Activated CD8-positive, alpha-beta memory T cell treated with anti-CD3 and anti-CD28 coated beads, Interleukin-2, amount 10 ng/mL, durations not matched to agents 7 days and 5 days (primary cell): ENCODE results near the gene DEFB125. TPM values are rescaled to one million over a fixed set of nuclear protein-coding genes. Genes with fewer than 3 reads are reported as not detected.
"Not testable (repeated sequence)": the region's sequence is repeated elsewhere in the genome, so short reads cannot be mapped to it uniquely, and the experiment has no call there.

Experiments used
- ATAC-seq: fragments of 150-1000 bp; cut with Tn5 transposase; one replicate; pipeline ENCODE4 v1.10.0; 2021; ENCODE audit warnings: moderate library complexity
- CTCF ChIA-PET: fragments of 350-600 bp; sonication (Branson Sonifier 250); formaldehyde crosslinking; loops from one replicate; lab custom pipeline; 2021; ENCODE audit warnings: antibody characterized with exemption; lab: Charles Lee
- DNase-seq: peaks from one replicate; pipeline ENCODE4 v3.0.0-alpha.2; 2020
- H3K27ac Mint-ChIP-seq: one replicate; pipeline ENCODE4 v1.8.0; 2021; ENCODE audit warnings: mild to moderate bottlenecking, mixed read lengths
- H3K27me3 Mint-ChIP-seq: one replicate; pipeline ENCODE4 v1.8.0; 2021; ENCODE audit warnings: mixed read lengths
- H3K36me3 Mint-ChIP-seq: one replicate; pipeline ENCODE4 v1.8.0; 2021; ENCODE audit warnings: mild to moderate bottlenecking, mixed read lengths
- H3K4me1 Mint-ChIP-seq: one replicate; pipeline ENCODE4 v1.8.0; 2021; ENCODE audit warnings: mixed read lengths
- H3K4me3 Mint-ChIP-seq: one replicate; pipeline ENCODE4 v1.8.0; 2021; ENCODE audit warnings: mild to moderate bottlenecking, moderate library complexity, mixed read lengths
- H3K9me3 Mint-ChIP-seq: one replicate; pipeline ENCODE4 v1.8.0; 2022; ENCODE audit warnings: low read depth, mixed read lengths
- total RNA-seq, 2 experiments: library from RNA; stranded (reverse); gene quantifications; one replicate each; pipeline ENCODE4 v1.2.3, GENCODE V29; 2021

DEFB125 gene
- total RNA-seq, 2 experiments from 2014 or later = not detected

DNA sequence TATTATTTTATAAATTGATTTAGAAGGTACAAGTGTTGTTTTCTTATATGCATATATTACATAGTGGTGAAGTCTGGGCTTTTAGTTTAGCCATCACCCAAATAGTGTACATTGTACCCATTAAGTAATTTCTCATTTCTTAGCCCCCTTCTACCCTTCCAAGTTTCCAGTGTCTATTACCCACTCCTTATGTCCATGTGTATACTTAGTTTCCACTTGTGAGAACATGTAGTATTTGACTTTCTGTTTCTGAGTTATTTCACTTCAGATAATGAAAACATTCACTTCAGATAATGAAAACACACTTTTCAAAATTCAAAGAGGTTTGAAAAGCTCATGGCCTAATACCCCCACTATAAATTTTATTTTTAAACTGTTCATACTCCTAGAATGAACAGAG is 14.5 kb downstream of the DEFB125 start:
- DNase-seq (no peak), ATAC-seq (no peak)
- H3K27ac Mint-ChIP-seq = no peak overlapping the region
- no peaks in the 10 kb centered on the region for H3K36me3 Mint-ChIP-seq
- H3K4me1 Mint-ChIP-seq = no peaks in the 10 kb centered on the region
- CTCF ChIA-PET = no interaction called here
- H3K27me3 Mint-ChIP-seq = peaks cover 48% of the 10 kb centered on the region
- H3K9me3 Mint-ChIP-seq = peaks cover 2% of the 10 kb centered on the region
- no peak overlapping the region for H3K4me3 Mint-ChIP-seq

DNA sequence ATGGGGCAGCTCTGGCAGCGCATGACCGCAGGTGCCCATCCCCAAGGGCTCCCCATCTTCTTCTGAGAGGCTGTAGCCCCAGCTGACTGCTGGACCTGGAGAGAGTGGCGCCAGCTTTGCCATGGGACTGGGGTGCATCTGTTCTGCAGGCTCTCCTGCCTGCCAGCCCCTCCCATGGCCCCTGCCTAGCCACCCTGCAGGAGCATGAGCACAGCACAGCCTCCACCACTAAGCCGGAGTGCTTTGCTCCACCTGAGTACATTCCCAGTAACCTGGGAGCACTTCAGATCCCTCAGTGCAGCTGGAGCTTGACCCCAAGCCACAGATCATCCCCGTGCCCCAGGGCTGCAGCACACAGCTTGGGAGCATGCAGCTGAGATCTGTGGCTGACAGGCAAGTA is 16.0 kb downstream of the DEFB125 start:
- no peaks in the 10 kb centered on the region for H3K4me1 Mint-ChIP-seq
- no peak overlapping the region for H3K4me3 Mint-ChIP-seq
- CTCF ChIA-PET = no interaction called here
- no peak for DNase-seq
- ATAC-seq = no peak
- H3K36me3 Mint-ChIP-seq = no peaks in the 10 kb centered on the region
- H3K27ac Mint-ChIP-seq = no peak overlapping the region
- peaks cover 59% of the 10 kb centered on the region for H3K27me3 Mint-ChIP-seq
- H3K9me3 Mint-ChIP-seq = no peaks in the 10 kb centered on the region

DNA sequence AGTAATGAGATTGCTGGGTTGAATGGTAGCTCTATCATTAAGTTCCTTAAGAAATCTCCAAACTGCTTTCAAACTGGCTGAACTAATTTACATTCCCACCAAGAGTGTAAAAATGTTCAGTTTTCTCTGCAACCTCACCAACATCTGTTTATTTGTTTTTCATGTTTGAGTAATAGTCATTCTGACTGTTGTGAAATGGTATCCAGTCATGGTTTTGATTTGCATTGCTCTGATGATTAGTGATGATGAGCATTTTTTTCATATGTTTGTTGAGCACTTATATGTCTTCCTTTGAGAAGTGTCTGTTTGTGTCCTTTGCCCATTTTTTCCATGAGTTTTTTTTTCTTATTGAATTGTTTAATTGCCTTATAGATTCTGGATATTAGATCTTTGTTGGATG is 24.9 kb downstream of the DEFB125 start:
- Mint-ChIP-seq H3K4me3 (no peak overlapping the region), H3K36me3 (no peaks in the 10 kb centered on the region), H3K27me3 (peaks cover 36% of the 10 kb centered on the region), H3K9me3 (no peaks in the 10 kb centered on the region), H3K4me1 (no peaks in the 10 kb centered on the region), H3K27ac (no peak overlapping the region)
- DNase-seq (no peak), ATAC-seq (no peak)
- CTCF ChIA-PET = no interaction called here

DNA sequence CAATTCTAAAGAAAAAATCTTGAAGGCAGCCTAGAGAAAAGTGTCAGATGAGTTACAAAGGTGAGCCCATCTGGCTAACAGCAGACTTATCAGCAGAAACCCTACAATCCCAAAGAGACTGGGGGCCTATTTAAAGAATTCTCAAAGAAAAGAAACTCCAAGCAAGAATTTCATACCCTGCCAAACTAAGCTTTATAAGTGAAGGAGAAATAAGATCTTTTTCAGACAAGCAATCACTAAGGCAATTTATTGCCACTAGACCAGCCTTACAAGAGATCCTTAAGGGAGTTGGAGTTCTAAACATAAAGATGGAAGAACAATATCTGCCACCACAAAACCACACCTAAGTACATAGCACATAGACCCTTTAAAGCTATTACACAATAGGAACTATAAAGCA is 30.0 kb downstream of the DEFB125 start:
- H3K27me3 Mint-ChIP-seq = peaks cover 34% of the 10 kb centered on the region
- ATAC-seq (no peak), DNase-seq (no peak)
- no peak overlapping the region for H3K27ac Mint-ChIP-seq
- no peaks in the 10 kb centered on the region for H3K4me1 Mint-ChIP-seq
- H3K4me3 Mint-ChIP-seq = no peak overlapping the region
- no peaks in the 10 kb centered on the region for H3K36me3 Mint-ChIP-seq
- CTCF ChIA-PET = no interaction called here
- H3K9me3 Mint-ChIP-seq = no peaks in the 10 kb centered on the region

DNA sequence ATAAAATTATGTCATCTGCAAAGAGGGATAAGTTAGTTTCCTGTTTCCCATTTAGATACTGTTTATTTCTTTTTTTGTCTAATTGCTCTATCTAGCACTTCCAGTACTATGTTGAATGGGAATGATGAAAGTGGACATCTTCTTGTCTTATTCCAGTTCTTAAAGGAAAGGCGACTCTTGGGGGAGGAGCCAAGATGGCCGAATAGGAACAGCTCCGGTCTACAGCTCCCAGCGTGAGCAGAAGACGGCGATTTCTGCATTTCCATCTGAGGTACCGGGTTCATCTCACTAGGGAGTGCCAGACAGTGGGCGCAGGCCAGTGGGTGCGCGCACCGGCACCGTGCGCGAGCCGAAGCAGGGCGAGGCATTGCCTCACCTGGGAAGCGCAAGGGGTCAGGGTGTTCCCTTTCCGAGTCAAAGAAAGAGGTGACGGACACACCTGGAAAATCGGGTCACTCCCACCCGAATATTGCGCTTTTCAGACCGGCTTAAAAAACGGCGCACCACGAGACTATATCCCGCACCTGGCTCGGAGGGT is 42.4 kb downstream of the DEFB125 start:
- CTCF ChIA-PET, H3K36me3 Mint-ChIP-seq, H3K4me3 Mint-ChIP-seq, ATAC-seq, H3K4me1 Mint-ChIP-seq, DNase-seq, H3K27ac Mint-ChIP-seq, H3K9me3 Mint-ChIP-seq: not testable (repeated sequence)
- peaks cover 16% of the 10 kb centered on the region for H3K27me3 Mint-ChIP-seq

DNA sequence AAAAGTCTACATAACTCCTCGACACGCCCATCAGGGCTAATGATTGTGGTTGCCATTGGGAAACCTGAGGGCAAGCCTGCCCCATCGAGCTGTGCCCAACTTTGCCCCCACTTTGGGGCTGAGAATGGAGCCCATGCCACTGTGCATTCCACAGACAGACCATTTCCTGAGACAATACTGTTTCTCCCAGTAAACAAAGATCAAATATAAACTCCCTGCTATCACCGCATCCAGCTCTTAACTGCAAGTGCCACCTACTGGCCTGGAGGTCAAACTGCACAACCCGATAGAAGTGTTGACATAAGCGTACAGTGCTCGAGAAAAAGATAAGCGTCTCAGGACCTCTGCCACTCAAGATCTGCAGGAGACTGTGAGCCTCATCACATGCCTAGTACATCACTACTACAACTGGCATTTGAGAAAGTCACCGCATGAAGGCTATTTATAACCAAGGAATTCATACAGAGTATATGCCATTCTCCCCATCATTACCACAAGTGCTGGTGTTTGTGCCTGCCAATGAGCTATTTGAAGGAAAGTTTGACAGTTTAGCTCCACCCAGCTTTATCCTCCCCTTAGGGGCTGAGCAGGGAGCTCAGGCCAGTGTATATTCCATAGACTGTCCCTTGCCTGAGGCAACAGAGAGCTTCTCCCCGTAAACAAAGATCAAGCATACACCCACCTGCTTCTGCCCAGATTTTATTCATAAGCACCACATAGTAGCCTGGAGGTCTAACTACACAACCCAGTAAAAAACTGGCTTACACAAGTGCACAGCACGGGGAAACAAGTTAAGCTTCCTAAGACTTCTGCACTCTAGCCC is 50.4 kb downstream of the DEFB125 start:
- no peak for ATAC-seq
- no peak for DNase-seq
- H3K4me1 Mint-ChIP-seq = no peaks in the 10 kb centered on the region
- H3K4me3 Mint-ChIP-seq = no peak overlapping the region
- no peaks in the 10 kb centered on the region for H3K9me3 Mint-ChIP-seq
- peaks cover 31% of the 10 kb centered on the region for H3K27me3 Mint-ChIP-seq
- no peak overlapping the region for H3K27ac Mint-ChIP-seq
- CTCF ChIA-PET = interaction anchor here (1.0 kb wide), 1 partner anchor 82 kb away, joined by 3 read pairs; no protein-coding TSS in a partner anchor
- no peaks in the 10 kb centered on the region for H3K36me3 Mint-ChIP-seq

DNA sequence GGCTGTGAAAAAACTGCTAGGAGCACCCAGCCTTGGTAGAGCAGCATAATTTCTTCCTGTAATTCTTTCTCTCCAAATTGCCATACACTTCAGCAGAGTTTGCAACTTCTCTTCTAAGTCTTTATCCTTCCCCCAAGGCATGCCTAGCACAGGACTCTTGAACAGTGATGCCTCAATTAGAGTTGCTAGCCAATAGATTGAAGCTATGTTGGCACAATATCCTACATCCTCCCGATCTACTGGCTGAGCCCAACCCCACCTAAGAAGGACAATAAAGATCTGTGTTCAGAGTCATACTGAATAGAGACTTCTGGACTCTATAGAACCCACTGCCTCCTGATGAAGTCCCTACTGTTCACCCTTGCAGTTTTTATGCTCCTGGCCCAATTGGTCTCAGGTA is 54.8 kb downstream of the DEFB125 start, which contains the start of gene DEFB126:
DEFB126 (plus strand) TSS at position 301 of the 400 bp plus-strand sequence; CDS start at position 340, 39 bp downstream.
- no peaks in the 10 kb centered on the region for H3K4me1 Mint-ChIP-seq
- H3K36me3 Mint-ChIP-seq = no peaks in the 10 kb centered on the region
- DNase-seq = no peak
- peaks cover 52% of the 10 kb centered on the region for H3K27me3 Mint-ChIP-seq
- ATAC-seq = no peak
- H3K9me3 Mint-ChIP-seq = no peaks in the 10 kb centered on the region
- no peak within 1 kb of the TSS for H3K27ac Mint-ChIP-seq
- CTCF ChIA-PET = no interaction called here
- H3K4me3 Mint-ChIP-seq = no peak within 1 kb of the TSS

DNA sequence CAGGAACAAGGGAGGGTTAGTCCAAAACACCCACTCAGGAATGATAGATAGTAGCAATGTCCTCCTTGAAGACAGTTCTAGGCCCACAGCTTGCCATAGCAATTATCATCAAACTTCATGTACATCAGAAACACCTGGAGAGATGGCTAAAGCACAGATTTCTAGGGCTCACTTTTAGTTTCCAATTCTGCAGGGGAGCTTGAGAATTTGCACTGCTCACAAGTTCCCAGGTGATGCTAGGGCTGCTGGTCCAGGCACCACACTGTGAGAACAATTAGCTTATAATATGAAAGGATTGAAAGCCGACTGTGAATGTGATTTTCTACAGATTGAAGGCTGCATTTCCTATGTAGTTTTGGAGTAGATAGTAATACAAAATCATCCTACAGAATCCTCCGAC is 58.4 kb downstream of the DEFB125 start:
- H3K27ac Mint-ChIP-seq = no peak overlapping the region
- DNase-seq (no peak), ATAC-seq (no peak)
- H3K27me3 Mint-ChIP-seq = peaks cover 48% of the 10 kb centered on the region
- no peaks in the 10 kb centered on the region for H3K9me3 Mint-ChIP-seq
- CTCF ChIA-PET = no interaction called here
- H3K4me3 Mint-ChIP-seq = no peak overlapping the region
- H3K36me3 Mint-ChIP-seq = no peaks in the 10 kb centered on the region
- H3K4me1 Mint-ChIP-seq = no peaks in the 10 kb centered on the region

Other genes with a start within 250 kb of the DEFB125 start
- gene DEFB126, start 54.9 kb downstream of the DEFB125 start, total RNA-seq = not detected
- not detected for gene DEFB127, start 69.8 kb downstream of the DEFB125 start, total RNA-seq
- gene DEFB128, start 102.0 kb downstream of the DEFB125 start, total RNA-seq = not detected
- not detected for gene DEFB129, start 139.6 kb downstream of the DEFB125 start, total RNA-seq
- not detected for gene DEFB132, start 170.1 kb downstream of the DEFB125 start, total RNA-seq
- 1 to 10 TPM; 7.5 to 8.2 TPM for gene C20orf96, start 203.1 kb downstream of the DEFB125 start, total RNA-seq
- 10 to 100 TPM; 27.4 to 28.2 TPM for gene ZCCHC3, start 209.9 kb downstream of the DEFB125 start, total RNA-seq
- gene SOX12, start 237.9 kb downstream of the DEFB125 start, total RNA-seq = 1 to 10 TPM; 5.7 to 6.3 TPM